SK-N-SH (cell line): ENCODE results near the gene MACROD2. TPM values are rescaled to one million over a fixed set of nuclear protein-coding genes. Genes with fewer than 3 reads are reported as not detected.

Experiments used
- CTCF ChIA-PET: fragments of 300-600, 350-600 bp; formaldehyde crosslinking; extraction: SDS; loops from one replicate; lab custom pipeline; 2021; lab: Yijun Ruan, JAX
- POLR2A ChIA-PET: fragments of 350-600 bp; sonication (Branson Sonifier 250); formaldehyde crosslinking; extraction: SDS; loops from one replicate; lab custom pipeline; 2020; ENCODE audit warnings: antibody characterized with exemption, inconsistent platforms; lab: Yijun Ruan, JAX
- DNase-seq: peaks from one replicate; pipeline ENCODE4 v3.0.0; 2012
- H2AFZ ChIP-seq: fragments of 200-600 bp; sonication (generic); 2 replicates; pipeline ENCODE4 v1.8.1; 2016; ENCODE audit warnings: antibody characterized with exemption, mild to moderate bottlenecking, low read depth
- H3F3A ChIP-seq: fragments of 200-600 bp; sonication (generic); replicated peaks from 2 replicates; pipeline ENCODE3; 2016; ENCODE audit warnings: antibody characterized with exemption, mild to moderate bottlenecking; ENCODE audit not compliant: insufficient read depth
- H3K27ac ChIP-seq, 2 experiments: fragments of 200-500 bp in 1 of 2; fragments of 200-600 bp in 1 of 2; sonication (Bioruptor generic) in 1 of 2; sonication (generic), shearing (Covaris generic) in 1 of 2; 2 replicates each; pipeline versions ENCODE4 v1.5.1 to v1.6.1; 2014 to 2016; ENCODE audit warnings: low read depth in 2 of 2, inconsistent platforms in 1 of 2, low read length in 1 of 2, mild to moderate bottlenecking in 1 of 2, mixed read lengths in 1 of 2
- H3K27me3 ChIP-seq: fragments of 200-600 bp; sonication (generic), shearing (Covaris generic); 2 replicates; pipeline ENCODE4 v1.6.1; 2016; ENCODE audit warnings: mixed run types; ENCODE audit not compliant: insufficient read depth
- H3K36me3 ChIP-seq, 2 experiments: fragments of 200-500 bp in 1 of 2; fragments of 200-600 bp in 1 of 2; sonication (Bioruptor generic) in 1 of 2; sonication (generic) in 1 of 2; replicated peaks in 1 of 2; 2 replicates each; pipeline versions ENCODE3 to v1.5.1; 2014 to 2016; ENCODE audit warnings: low read length in 1 of 2, mild to moderate bottlenecking in 1 of 2; ENCODE audit not compliant: insufficient read depth in 2 of 2, control insufficient read depth in 1 of 2
- H3K4me1 ChIP-seq, 2 experiments: fragments of 200-500 bp in 1 of 2; fragments of 200-600 bp in 1 of 2; sonication (Bioruptor generic) in 1 of 2; sonication (generic), shearing (Covaris generic) in 1 of 2; 2 replicates each; pipeline versions ENCODE4 v1.5.1 to v1.6.1; 2014 to 2016; ENCODE audit warnings: low read depth in 1 of 2, low read length in 1 of 2, mixed run types in 1 of 2; ENCODE audit not compliant: insufficient read depth in 2 of 2, control insufficient read depth in 1 of 2
- H3K4me2 ChIP-seq: fragments of 200-600 bp; sonication (generic), shearing (Covaris generic); 2 replicates; pipeline ENCODE4 v1.6.1; 2017; ENCODE audit warnings: mixed run types
- H3K4me3 ChIP-seq, 2 experiments: fragments of 200-500 bp in 1 of 2; fragments of 200-600 bp in 1 of 2; sonication (Bioruptor generic) in 1 of 2; sonication (generic), shearing (Covaris generic) in 1 of 2; 2 replicates each; pipeline versions ENCODE4 v1.5.1 to v1.8.1; 2014 to 2016; ENCODE audit warnings: low read depth in 2 of 2, inconsistent platforms in 1 of 2, low read length in 1 of 2, mild to moderate bottlenecking in 1 of 2, mixed read lengths in 1 of 2, moderate library complexity in 1 of 2
- H3K79me2 ChIP-seq: fragments of 200-600 bp; sonication (generic); 2 replicates; pipeline ENCODE4 v1.8.1; 2017; ENCODE audit warnings: mild to moderate bottlenecking; ENCODE audit not compliant: insufficient read depth
- H3K9ac ChIP-seq: fragments of 200-600 bp; sonication (generic); 2 replicates; pipeline ENCODE4 v1.6.1; 2017; ENCODE audit warnings: mixed run types
- H3K9me2 ChIP-seq: fragments of 200-600 bp; sonication (generic); 2 replicates; pipeline ENCODE4 v1.6.1; 2017; ENCODE audit warnings: mixed run types
- H3K9me3 ChIP-seq: fragments of 200-600 bp; sonication (generic); 2 replicates; pipeline ENCODE4 v1.6.1; 2017; ENCODE audit warnings: mixed run types, mild to moderate bottlenecking, moderate library complexity
- H4K20me1 ChIP-seq: fragments of 200-600 bp; sonication (generic); 2 replicates; pipeline ENCODE4 v1.6.1; 2017; ENCODE audit warnings: mild to moderate bottlenecking, mixed run types; ENCODE audit not compliant: insufficient read depth
- ELF1 ChIP-seq: IDR thresholded peaks from 2 replicates; pipeline ENCODE4 v1.4.0; 2012
- EP300 ChIP-seq, 2 experiments: IDR thresholded peaks; 2 replicates each; pipeline versions ENCODE4 v1.4.0 to v1.6.1; 2012; ENCODE audit warnings: borderline replicate concordance in 1 of 2, low read depth in 1 of 2, low read length in 1 of 2
- FOSL2 ChIP-seq: IDR thresholded peaks from 2 replicates; pipeline ENCODE4 v1.4.0; 2012; ENCODE audit warnings: low read depth, mild to moderate bottlenecking, moderate library complexity, borderline replicate concordance
- FOXJ3 ChIP-seq: sonication (generic); formaldehyde crosslinking; IDR thresholded peaks from 2 replicates; pipeline ENCODE4 v1.5.1; 2020; ENCODE audit warnings: mild to moderate bottlenecking, missing genetic modification reagents
- FOXM1 ChIP-seq: IDR thresholded peaks from 2 replicates; pipeline ENCODE4 v1.4.0; 2012; ENCODE audit warnings: low read depth, mild to moderate bottlenecking
- GABPA ChIP-seq: IDR thresholded peaks from 2 replicates; pipeline ENCODE4 v1.4.0; 2012; ENCODE audit warnings: low read depth, mild to moderate bottlenecking
- GATA2 ChIP-seq: sonication (generic); formaldehyde crosslinking; IDR thresholded peaks from 2 replicates; pipeline ENCODE4 v1.5.0; 2020; ENCODE audit warnings: mild to moderate bottlenecking, missing genetic modification reagents
- MEF2A ChIP-seq: IDR thresholded peaks from 2 replicates; pipeline ENCODE4 v1.4.0; 2012; ENCODE audit warnings: low read depth, borderline replicate concordance
- MXI1 ChIP-seq: IDR thresholded peaks from 2 replicates; pipeline ENCODE4 v1.6.1; 2012; ENCODE audit warnings: mild to moderate bottlenecking, low read depth, low read length, improper control_type of control experiment
- NRF1 ChIP-seq: IDR thresholded peaks from 2 replicates; pipeline ENCODE4 v1.6.1; 2012; ENCODE audit warnings: low read depth, mild to moderate bottlenecking, low read length
- POLR2AphosphoS5 ChIP-seq: IDR thresholded peaks from 2 replicates; pipeline ENCODE4 v1.6.1; 2012; ENCODE audit warnings: low read depth, low read length
- RCOR1 ChIP-seq: fragments of 150-350 bp; IDR thresholded peaks from 2 replicates; pipeline ENCODE4 v1.6.1; 2017; ENCODE audit warnings: antibody characterized with exemption, low read length
- SIN3A ChIP-seq: IDR thresholded peaks from 2 replicates; pipeline ENCODE4 v1.6.1; 2012; ENCODE audit warnings: low read depth, mild to moderate bottlenecking, low read length, moderate library complexity, borderline replicate concordance
- TEAD4 ChIP-seq: IDR thresholded peaks from 2 replicates; pipeline ENCODE4 v1.4.0; 2012; ENCODE audit warnings: mild to moderate bottlenecking, borderline replicate concordance; ENCODE audit not compliant: insufficient read depth
- YY1 ChIP-seq: IDR thresholded peaks from 2 replicates; pipeline ENCODE4 v1.4.0; 2012; ENCODE audit warnings: low read depth, mild to moderate bottlenecking
- WGBS: methylation state at CpG from one replicate; pipeline ENCODE4 v1.1.6; 2017; ENCODE audit warnings: low lambda C conversion rate; 5-methylcytosine and 5-hydroxymethylcytosine counted together
- polyA plus RNA-seq, 3 experiments: library from polyadenylated mRNA; depleted of rRNA; stranded (reverse); fragments of >200 nt; gene quantifications; 2 replicates each; pipeline ENCODE4 v1.2.3, GENCODE V29; 2012
- TF ChIP-seq, protein P1 (sequence below): IDR thresholded peaks from 2 replicates; pipeline ENCODE4; 2012
- TF ChIP-seq, protein P2 (sequence below): fragments of 150-350 bp; IDR thresholded peaks from 2 replicates; pipeline ENCODE4 v1.6.1; 2017; ENCODE audit warnings: antibody characterized with exemption, low read length, low read depth, borderline replicate concordance
- TF ChIP-seq, protein P3 (sequence below): fragments of 200-600 bp; sonication (generic); IDR thresholded peaks from 2 replicates; pipeline ENCODE4 v1.6.1; 2017; ENCODE audit warnings: antibody characterized with exemption, mild to moderate bottlenecking, moderate library complexity

MACROD2 gene
- polyA plus RNA-seq, 1 of the 3 experiments (the other 2 are of a cell fraction), result 0.33 TPM

DNA sequence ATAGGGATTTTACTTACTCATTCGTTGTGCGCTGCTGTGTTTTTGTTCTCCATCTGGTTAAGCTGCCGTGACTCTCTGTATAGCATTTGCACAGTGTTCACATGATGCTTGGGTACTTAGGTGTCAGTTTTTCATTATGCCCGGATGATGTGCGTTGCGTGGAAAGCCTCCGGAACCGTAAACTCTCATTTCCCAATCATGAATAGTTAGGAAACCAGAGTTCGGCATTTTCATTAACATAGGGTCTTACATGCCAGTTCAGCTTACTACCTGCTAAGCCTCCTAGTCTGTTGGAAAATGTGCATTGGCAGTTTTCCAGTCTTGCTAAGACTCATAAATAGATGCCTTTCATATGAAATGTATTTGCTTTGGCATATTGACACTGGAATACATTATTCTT, 825.5 kb downstream of the MACROD2 start:
- H3K9me2 ChIP-seq, result no peaks in the 10 kb centered on the region
- no peak overlapping the region for H3K9ac ChIP-seq
- no peak overlapping the region for H3K27ac ChIP-seq
- 90% methylated on average over 9 of the region's 9 CpGs for WGBS
- no peaks in the 10 kb centered on the region for H3K9me3 ChIP-seq
- no peaks in the 10 kb centered on the region for H4K20me1 ChIP-seq
- CTCF ChIA-PET, result no interaction called here
- H3K36me3 ChIP-seq, result no peaks in the 10 kb centered on the region
- TF ChIP-seq, protein P1, sequence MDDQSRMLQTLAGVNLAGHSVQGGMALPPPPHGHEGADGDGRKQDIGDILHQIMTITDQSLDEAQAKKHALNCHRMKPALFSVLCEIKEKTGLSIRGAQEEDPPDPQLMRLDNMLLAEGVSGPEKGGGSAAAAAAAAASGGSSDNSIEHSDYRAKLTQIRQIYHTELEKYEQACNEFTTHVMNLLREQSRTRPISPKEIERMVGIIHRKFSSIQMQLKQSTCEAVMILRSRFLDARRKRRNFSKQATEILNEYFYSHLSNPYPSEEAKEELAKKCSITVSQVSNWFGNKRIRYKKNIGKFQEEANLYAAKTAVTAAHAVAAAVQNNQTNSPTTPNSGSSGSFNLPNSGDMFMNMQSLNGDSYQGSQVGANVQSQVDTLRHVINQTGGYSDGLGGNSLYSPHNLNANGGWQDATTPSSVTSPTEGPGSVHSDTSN, result no peak
- TF ChIP-seq GABPA (no peak), MEF2A (no peak), FOXM1 (no peak), MXI1 (no peak), ELF1 (no peak), RCOR1 (no peak), YY1 (no peak), GATA2 (CRISPR knock-in tag) (no peak), POLR2AphosphoS5 (no peak), NRF1 (no peak), TEAD4 (no peak), FOXJ3 (CRISPR knock-in tag) (no peak), EP300 (IDR thresholded peaks at IDR 0.05; ENCODE audit: borderline replicate concordance in 1 of 2, low read depth in 1 of 2, low read length in 1 of 2) (no peak), FOSL2 (no peak), SIN3A (no peak)
- TF ChIP-seq, protein P2, sequence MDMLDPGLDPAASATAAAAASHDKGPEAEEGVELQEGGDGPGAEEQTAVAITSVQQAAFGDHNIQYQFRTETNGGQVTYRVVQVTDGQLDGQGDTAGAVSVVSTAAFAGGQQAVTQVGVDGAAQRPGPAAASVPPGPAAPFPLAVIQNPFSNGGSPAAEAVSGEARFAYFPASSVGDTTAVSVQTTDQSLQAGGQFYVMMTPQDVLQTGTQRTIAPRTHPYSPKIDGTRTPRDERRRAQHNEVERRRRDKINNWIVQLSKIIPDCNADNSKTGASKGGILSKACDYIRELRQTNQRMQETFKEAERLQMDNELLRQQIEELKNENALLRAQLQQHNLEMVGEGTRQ, result no peak
- TF ChIP-seq, protein P3, sequence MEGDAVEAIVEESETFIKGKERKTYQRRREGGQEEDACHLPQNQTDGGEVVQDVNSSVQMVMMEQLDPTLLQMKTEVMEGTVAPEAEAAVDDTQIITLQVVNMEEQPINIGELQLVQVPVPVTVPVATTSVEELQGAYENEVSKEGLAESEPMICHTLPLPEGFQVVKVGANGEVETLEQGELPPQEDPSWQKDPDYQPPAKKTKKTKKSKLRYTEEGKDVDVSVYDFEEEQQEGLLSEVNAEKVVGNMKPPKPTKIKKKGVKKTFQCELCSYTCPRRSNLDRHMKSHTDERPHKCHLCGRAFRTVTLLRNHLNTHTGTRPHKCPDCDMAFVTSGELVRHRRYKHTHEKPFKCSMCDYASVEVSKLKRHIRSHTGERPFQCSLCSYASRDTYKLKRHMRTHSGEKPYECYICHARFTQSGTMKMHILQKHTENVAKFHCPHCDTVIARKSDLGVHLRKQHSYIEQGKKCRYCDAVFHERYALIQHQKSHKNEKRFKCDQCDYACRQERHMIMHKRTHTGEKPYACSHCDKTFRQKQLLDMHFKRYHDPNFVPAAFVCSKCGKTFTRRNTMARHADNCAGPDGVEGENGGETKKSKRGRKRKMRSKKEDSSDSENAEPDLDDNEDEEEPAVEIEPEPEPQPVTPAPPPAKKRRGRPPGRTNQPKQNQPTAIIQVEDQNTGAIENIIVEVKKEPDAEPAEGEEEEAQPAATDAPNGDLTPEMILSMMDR, result no peak
- TF ChIP-seq, all 33 proteins: peak for 0
- H3K4me1 ChIP-seq, result no peaks in the 10 kb centered on the region; a peak in 2 of 4 replicates
- no peak for DNase-seq
- no peak overlapping the region for H3K4me2 ChIP-seq
- no peaks in the 10 kb centered on the region for H3K79me2 ChIP-seq
- H3F3A ChIP-seq, result no peaks in the 10 kb centered on the region
- H3K4me3 ChIP-seq, result no peak overlapping the region
- H3K27me3 ChIP-seq, result no peaks in the 10 kb centered on the region
- POLR2A ChIA-PET, result no interaction called here
- no peak overlapping the region for H2AFZ ChIP-seq
